Measurements from ENCODE around the gene HOXD4.

DNA sequence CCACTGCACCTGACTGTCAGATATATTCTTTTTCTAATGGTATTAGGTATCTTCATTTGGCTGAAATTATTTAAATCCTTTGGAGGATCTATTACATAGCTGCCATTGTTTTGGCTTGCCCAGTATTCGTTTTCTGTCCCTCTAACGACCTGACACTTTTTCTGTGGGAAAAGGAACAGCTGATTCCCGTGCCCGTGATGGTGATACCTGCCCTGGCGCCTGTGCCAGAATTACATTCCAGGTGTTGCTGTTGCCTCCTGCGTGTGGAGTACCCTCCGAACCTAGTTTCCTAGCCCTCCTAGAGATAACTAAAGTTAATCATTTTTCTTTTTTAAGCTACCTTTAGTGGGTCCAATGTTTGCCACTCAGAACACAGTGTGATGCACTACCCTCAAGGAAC, 51.1 kb downstream of the HOXD4 start:
- TF ChIP-seq POLR2A (IDR thresholded peaks at IDR 0.05) (no peak), CTCF (IDR thresholded peaks at IDR 0.05) (no peak), POLR2AphosphoS5 (IDR thresholded peaks at IDR 0.05) (no peak), EP300 (IDR thresholded peaks at IDR 0.05) (no peak)

Measured in sigmoid colon (tissue), 4 donors.